HG02884 (cell line): Measurements from ENCODE around the gene LRRC45.
A peak's percentile ranks its signal among the peaks of the same experiment; 100 is the strongest.
"Not testable (repeated sequence)": the region's sequence is repeated elsewhere in the genome, so short reads cannot be mapped to it uniquely, and the experiment has no call there.

ENCODE experiments used
- ATAC-seq: cut with Tn5 transposase; IDR thresholded peaks from one replicate; pipeline ENCODE4 v1.9.1; 2021; ENCODE audit warnings: mild to moderate bottlenecking, moderate library complexity; ENCODE audit not compliant: unreplicated experiment

The LRRC45 gene

DNA sequence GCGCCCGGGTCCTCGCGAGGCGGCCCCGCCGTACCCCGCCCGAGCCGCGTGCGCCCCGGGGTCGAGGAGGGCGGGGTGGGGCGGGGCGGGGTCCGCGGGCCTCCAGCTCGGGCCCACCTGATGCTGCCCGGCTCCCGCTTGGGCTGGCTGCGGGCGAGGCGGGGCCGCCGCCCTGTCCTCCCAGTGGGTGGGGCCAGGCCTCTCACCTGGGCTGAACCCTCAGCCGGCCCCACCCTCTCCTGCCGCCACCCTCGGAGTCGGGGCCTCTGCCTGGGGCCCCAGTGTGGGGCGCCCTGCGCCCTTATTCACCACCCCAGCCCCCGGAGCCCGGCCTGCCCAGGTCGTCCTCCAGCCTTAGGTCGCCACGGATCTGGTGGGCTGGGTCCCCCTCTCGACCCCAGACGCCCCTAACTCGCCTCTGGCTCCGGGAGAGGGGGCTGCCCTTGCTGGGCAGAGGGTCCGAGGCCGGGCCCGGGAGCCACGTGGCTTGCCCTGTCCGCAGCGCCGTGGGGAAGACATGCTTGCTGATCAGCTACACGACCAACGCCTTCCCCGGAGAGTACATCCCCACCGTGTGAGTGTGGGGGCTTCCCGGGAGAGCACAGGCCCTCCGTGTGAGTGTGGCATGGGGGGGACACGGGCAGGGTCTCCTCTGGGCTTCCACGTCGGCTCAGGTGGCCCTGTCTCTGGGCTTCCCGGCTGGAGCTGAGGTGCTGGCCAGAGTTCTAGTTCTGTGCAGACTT lies 9.0 kb downstream of the LRRC45 start:
- no peak for ATAC-seq

DNA sequence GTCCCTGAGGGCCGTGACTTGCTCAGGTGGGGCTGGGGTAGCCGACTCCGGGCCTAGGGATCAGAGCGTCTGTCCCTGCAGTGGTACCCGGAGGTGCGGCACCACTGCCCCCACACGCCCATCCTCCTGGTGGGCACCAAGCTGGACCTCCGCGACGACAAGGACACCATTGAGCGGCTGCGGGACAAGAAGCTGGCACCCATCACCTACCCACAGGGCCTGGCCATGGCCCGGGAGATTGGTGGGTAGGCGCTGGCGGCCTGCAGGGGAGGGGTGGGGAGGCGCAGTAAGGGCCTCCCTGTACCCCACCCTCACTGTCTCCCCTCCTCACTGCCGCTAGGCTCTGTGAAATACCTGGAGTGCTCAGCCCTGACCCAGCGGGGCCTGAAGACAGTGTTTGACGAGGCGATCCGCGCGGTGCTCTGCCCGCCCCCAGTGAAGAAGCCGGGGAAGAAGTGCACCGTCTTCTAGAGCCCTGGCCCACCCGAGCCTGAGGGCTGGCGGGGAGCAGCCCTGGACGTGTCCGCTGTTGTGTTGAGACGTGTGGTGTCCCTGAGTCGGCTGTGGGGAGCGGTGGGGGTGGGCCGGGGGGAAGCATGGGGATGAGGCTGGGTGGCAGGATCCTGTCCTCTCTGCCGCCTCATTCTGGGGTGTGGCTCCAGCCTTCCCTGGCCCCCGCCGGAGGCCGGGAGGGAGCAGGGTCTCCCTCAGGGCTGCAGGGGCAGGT lies 10.4 kb downstream of the LRRC45 start:
- no peak for ATAC-seq

DNA sequence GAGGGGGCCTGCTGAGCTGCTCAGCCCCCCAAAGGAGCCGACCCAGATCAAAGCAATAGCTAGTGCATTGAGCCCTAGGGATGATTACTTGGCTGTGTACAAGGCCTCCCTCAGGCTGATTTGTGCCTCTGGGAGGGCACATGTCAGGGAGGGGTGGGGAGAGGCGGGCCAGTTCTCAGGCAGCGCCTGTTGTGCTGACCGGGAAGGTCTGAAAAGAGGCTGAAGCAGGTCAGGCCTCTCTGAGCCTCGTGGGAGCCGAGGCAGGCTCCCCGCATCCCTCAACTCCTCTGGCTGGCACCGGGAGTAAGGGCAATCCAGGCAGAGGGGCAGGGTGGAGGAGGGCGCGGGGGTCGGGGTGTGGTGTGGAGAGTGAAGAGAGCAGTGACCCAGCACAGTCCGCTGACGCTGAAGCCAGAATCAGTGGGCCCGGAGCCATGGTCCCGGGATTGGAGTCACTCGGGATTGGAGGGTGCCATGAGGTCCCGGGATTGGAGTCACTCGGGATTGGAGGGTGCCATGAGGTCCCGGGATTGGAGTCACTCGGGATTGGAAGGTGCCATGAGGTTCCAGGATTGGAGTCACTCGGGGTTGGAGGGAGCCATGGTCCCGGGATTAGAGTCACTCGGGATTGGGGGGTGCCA lies 11.4 kb downstream of the LRRC45 start:
- ATAC-seq = no peak

DNA sequence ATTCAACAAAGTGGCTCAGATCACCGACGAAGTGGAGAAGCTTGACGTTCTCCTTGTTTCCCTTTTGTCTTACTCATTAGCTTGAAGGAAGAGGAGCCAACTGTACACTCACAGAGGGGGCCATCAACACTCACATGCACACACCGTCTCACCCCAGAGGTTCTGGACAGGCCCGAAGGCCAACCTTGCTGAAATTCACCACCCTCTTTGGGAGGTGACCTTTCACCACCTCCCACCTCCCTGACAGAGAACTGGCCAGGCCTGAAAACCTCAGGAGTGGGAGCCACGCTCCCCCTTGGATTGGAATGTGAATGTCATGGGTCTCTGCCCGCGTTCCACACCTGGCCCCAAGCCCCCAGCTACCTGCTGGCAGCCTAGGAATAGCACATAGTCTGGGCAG lies 12.4 kb downstream of the LRRC45 start:
- no peak for ATAC-seq

DNA sequence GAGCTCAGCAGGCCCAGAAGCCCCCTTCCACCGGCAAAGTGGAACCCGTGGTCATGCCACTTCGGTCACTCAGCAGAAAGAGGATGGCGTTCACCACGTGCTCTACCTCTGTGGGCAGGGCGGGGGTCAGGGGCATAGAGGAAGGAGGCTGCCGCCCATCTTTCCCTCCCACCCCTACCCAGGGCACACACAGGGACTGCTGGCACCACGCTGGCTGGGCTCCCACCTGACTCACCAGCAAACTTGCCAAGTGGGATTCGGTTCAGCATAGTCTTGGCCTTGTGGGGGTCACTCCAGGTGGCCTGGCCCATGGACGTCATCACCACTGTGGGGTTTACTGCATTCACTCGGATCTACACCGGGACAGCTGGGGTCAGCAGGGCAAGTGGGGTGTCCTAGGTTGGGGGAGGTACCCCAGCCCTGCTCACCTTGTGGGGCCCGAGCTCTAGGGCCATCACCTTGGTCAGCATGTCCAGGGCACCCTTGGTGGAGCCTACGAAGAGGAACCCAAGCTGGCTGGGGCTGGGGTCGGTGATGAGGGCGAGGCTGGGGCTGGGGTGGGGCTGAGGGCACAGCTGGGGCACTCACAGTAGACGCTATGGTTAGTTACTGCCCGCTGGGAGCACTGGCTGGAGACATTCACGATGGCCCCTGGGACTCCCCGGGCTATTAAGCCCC lies 13.0 kb downstream of the LRRC45 start:
- ATAC-seq = no peak

DNA sequence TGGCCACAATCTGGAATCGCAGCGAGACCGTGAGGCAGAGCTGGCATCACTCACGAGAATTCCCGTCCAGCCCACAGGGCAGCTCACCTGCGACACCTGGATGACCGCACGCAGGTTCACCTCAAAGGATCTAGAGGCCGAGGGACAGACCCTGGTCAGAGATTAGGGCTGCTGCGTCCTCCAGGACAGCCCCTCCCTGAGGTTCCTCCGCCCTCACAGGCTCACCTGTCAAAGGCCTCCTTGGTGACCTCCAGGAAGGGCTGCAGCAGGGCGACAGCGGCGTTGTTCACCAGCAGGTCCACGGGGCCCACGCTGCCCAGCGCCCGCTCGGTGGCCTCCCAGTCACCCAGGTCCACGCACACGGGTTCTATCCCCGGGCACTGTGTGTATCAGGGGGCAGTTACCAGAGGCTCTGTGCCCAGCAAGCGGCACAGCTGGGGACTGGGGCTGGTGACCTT lies 13.6 kb downstream of the LRRC45 start:
- ATAC-seq = no peak

DNA sequence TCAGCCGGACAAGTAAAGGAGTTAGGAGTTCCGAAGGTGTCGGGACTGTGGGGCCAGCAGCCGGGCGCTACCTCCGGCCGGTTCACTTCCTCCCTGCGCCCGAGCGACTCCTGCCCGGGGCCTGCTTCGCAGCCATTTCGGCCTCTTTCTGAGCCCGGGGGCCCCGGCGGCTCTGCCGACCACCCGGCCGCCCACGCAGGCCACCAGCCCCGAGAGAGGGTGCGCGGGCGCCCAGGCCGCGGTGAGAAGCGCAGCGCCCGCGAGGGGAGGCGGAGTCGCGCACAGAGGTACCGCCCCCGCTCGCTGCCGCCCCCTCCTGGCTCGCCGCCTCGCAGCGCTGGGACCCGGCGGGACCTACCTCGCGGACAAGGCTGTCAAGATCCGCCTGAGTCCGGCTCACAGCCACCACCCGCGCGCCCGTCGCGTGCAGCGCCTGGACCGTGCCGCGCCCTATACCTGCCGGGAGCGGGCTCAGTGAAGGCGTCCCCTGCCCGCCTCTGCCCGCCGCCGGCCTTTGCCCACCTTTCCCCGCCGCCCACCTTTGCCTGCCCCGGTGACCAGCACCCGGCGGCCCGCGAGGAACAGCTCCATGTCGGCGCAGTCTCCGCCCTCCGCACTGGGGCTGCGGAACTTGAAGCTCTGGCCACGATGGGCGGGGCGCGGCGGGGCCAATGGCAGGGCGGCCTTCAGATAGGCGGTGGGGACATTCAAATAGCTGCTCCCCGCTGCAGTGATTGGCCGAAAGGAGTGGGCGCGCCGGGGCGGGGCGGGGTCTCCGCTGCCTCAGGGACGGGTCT lies 14.2 kb downstream of the LRRC45 start, which contains the start of gene DCXR:
DCXR (minus strand) TSS at position 606 of the 797 bp plus-strand sequence; CDS start at position 591, 15 bp downstream.
- peak; percentile 86 for ATAC-seq

DNA sequence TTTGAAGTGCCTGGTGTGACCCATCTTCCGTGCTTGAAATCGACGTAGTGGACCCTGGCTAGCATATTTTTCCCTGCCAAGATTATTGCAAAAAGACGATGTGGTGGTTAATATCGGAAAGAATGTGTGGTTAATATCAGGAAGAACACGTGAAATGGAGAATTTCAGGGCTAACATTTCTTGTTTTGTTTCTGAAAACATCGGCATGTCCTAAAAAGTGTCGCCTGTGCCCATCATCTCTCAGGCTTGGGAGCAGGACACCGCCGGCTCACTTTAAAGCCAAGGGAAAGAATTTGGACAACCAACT lies 14.7 kb downstream of the LRRC45 start:
- no peak for ATAC-seq

DNA sequence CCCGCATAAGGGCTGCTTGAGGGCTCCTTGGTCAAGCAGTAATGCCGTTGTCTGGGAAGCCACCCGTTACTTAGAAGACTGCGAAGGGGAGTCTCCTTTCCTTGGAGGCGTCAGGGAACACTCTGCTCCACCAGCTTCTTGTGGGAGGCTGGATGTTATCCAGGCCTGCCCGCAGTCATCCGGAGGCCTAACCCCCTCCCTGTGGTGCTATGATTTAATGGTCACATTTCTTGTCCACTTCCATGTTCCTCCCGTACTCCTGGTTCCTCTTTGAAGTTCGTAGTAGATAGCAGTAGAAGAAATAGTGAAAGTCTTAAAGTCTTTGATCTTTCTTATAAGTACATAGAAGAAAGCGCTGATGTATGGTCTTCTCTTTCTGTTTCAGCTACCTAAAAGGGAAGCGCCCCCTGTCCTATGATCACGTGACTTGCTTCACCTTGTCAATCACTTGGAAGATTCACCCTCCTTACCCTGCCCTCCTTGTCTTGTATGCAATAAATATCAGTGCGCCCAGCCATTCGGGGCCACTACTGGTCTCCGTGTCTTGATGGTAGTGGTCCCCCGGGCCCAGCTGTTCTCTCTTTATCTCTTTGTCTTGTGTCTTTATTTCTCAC lies 15.8 kb downstream of the LRRC45 start:
- not testable (repeated sequence) for ATAC-seq

DNA sequence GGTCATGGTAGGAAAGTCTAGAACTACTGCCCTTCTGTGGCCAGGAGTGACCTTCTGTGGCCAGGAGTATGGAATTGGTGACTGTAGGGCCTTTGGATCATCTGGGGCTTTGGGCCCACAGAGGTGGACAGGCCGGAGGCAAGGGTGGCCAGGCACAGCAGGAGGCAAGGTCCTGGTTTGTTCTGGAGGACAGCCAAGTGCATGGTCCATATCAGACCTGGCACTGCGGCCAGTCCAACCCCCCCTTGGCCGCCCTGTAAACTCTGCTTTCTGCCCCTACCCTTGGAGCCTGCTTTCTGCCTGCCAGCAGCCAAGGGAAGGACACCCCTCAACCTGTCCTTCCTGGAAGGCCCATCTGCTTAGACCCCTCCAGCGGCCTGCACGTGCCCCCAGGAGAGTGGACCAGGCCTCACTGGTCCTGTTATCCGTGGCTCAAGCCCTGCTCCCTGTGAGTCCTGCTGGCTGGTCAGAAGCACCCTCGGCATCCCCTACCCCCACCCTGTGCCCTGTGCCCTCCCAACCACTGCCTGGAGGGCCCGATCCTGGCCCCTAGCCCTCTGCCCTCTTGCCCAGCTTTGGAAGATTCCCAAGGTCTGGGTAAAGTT lies 16.7 kb downstream of the LRRC45 start:
- ATAC-seq = no peak

DNA sequence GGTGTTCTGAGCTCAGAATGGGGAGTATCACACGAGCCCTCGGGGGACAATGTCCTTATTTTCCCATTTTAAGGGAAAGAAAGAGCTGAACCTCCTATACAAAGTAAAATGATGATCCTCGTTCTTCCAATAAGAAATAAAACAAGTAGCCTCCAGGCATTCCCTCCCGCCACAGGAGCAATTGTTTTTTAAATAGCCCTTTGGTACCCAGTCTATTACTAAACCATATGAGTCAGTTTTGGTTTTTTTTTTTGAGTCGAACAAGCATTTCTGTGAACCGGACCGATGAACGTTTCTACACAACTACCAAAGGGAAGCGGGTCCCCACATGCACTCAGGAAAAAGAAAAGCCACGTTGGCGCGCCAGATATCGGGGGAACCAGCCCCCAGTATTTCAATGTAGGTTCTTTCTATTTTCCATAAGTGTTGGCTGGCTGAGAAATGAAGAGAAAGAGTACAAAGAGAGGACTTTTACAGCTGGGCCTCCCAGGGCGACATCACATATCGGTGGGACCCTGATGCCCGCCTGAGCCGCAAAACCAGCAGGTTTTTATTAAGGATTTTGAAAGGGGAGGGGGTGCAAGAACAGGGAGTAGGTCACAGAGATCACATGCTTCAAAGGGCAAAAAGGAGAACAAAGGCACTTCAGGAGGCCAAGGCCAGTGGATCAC lies 18.2 kb downstream of the LRRC45 start:
- ATAC-seq = no peak

DNA sequence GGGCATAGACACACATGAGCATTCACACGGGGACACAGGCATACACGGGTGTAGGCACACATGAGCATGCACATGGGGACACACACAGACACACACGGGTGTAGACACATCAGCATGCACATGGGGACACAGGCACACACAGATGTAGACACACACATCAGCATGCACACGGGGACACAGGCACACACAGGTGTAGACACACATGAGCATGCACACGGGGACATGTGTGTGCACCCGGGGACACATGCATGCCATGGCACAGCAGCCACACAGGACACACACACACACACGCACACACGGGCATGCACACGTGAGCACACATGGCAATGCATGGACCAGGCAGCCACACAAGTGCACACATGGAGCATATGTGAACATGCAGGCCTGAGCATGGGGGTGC lies 19.5 kb downstream of the LRRC45 start:
- ATAC-seq = no peak

DNA sequence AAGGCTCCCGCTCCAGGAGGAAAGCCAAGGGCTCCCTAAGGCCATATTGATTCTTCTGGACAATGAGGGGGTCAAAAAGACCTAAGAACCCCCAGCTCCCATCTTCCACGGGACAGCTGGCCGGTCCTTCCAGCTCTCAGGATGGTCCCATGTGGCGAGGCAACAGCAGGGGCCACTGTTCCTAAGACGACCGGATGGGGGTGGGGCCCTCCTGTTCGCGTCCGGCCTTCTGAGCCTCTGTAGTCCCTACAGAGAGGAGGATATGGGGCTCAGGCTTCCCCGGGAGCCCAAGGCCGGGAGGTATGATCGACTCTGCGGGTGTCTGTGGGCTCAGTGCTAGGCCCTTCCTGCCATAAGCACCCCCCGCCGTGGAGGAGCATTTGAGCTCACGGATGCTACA lies 20.4 kb downstream of the LRRC45 start:
- ATAC-seq = no peak

DNA sequence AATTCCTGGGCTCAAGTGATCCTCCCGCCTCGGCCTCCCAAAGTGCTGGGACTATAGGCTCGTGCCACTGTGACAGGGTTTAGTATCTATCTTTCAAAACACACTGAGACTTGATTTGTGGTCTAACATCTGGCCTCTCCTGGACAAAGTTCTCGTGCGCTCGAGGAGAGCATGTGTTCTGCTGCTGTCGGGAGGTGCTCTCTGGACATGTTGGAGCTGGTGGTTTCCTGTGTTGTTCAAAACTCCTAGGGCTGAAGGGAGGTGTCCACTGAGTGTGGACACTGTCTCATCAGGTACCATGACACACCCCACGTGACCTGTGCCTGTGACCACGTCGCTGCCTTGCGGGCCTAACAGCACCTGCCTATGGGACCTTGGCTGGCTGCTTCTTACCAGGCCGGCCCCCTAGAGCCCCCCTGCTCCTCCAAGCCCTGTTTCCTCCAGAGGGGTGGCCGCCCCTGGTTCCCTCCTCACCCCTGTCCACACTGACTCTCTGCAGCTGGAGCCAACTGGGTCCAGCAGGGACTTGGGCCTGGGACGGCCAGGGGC lies 22.9 kb downstream of the LRRC45 start:
- no peak for ATAC-seq

DNA sequence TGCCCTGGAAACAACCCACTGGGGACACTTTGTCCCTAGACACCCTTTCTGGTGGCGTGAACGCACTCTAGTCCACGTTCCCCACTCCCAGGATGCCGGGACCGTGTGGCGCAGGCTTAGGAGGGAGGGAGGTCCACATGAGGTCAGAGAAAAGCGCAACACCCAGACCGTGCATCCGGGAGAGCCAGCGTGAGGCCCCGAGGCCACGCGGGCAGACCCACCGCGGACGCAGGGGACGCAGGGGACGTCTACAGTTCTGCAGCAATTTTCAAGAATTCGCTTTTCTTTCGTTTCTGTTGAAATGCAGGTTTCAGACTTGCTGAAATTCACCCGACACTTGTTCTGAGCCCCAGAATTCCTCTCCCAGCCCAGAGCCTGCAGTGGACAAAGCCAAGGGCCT lies 23.8 kb downstream of the LRRC45 start:
- no peak for ATAC-seq

DNA sequence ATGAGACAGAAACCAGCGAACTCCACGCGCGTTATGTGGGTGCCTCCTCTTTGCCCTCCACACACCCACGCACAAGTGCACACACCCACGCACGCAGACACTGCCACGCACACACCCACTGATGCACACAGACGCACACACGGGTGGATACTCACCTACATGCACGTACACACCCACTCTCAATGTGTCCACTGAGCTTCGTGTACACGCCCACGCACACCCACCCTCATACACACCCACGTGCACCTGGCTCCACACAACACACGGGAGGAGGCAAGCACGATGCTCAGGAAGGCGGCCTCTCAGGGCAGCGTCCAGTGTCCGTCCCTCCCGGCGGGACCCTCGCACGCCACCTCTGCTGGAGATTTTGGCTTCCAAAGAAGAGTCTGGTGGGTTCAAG lies 24.3 kb downstream of the LRRC45 start:
- no peak for ATAC-seq

DNA sequence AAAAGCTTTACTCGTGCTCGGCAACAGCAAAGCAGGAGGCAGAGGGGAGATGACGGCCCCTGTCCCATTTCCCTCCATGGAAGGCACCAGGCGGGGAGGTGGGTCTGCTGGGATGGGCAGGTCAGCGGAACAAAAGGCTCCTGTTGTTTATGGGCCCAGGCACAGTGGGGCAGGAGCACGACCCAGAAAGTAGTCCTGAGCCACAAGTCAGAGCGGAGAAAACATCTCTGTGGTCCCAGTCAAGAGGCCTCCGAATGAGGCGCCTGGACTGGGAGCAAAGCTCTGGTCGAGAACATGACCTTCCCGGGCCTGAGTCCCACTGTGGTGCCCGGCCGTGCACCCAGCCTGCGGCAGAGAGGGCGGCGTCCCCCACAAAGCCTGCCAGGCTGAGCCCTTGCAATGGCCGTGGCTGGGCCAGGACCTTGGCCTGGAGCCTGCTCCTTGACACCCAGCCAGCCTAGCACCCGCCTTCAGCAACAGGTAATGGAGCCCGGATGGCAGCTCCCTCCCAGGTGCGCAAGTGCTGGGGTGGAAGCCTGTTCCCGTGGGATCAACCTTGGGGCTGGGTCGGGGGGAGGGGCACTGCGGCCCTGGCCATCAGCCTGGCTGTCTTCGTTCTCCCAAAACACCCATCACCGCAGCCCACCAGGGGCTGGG lies 24.9 kb downstream of the LRRC45 start:
- ATAC-seq = no peak

DNA sequence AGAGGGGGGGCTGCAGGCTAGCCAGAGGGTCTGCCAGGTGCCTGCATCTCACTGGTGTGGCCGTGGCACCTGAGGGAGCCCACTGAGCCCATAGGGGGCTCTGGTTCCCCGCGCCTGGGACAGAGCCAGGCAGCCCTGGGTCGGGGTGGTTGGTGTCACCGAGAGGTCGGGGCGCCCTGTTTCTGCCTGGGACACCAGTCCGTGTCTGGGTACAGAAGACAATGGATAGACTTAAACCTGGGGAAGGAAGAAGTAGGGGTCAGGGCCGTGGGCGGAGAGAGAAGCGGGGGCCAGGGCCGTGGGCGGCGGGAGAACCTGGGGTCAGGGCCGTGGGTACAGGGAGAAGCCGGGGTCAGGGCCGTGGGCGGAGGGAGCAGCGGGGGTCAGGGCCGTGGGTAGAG lies 25.5 kb downstream of the LRRC45 start:
- no peak for ATAC-seq
